Sigmoid colon (tissue), 4 donors: ENCODE results near the gene CHADL.

Experiments used
- EP300 ChIP-seq, 4 donors: sonication (generic); formaldehyde crosslinking; IDR thresholded peaks; one replicate each; pipeline ENCODE4 v1.6.1; 2017; ENCODE audit warnings: antibody characterized with exemption in 4 of 4
- POLR2AphosphoS5 ChIP-seq, 4 donors: sonication (generic); formaldehyde crosslinking; IDR thresholded peaks; one replicate each; pipeline ENCODE4 v1.6.1; 2017; ENCODE audit warnings: antibody characterized with exemption in 4 of 4
- TF ChIP-seq, protein P1 (sequence below), 4 experiments: fragments of 450-650 bp in 3 of 4; fragments of 200-600 bp in 1 of 4; IDR thresholded peaks; one replicate each; pipeline ENCODE4 v1.5.1; 2016 to 2019; ENCODE audit warnings: antibody characterized with exemption in 4 of 4, mild to moderate bottlenecking in 3 of 4, moderate library complexity in 2 of 4

DNA sequence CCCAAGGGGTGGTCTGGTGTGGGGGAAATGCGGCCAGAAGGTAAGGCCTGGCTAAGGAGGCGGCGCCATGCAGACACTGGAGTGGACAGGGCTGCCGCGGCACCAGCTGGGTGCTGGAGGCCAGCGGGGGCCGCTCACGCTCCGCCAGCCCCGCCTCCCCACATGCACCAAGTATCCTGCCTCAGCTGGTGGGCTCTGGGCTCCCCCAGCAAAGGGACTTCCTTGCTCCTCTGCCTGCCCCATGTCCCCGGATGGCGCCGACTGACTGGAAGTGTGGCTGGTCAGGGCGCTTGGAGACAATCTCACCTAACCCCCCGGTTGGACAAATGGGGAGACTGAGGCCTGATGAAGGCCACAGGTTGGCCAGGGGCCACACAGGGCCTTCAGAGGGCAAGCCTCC lies 7.6 kb upstream of the CHADL start:
- TF ChIP-seq, protein P1, sequence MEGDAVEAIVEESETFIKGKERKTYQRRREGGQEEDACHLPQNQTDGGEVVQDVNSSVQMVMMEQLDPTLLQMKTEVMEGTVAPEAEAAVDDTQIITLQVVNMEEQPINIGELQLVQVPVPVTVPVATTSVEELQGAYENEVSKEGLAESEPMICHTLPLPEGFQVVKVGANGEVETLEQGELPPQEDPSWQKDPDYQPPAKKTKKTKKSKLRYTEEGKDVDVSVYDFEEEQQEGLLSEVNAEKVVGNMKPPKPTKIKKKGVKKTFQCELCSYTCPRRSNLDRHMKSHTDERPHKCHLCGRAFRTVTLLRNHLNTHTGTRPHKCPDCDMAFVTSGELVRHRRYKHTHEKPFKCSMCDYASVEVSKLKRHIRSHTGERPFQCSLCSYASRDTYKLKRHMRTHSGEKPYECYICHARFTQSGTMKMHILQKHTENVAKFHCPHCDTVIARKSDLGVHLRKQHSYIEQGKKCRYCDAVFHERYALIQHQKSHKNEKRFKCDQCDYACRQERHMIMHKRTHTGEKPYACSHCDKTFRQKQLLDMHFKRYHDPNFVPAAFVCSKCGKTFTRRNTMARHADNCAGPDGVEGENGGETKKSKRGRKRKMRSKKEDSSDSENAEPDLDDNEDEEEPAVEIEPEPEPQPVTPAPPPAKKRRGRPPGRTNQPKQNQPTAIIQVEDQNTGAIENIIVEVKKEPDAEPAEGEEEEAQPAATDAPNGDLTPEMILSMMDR (IDR thresholded peaks at IDR 0.05), result no peak
- TF ChIP-seq EP300 (IDR thresholded peaks at IDR 0.05) (no peak), POLR2AphosphoS5 (IDR thresholded peaks at IDR 0.05) (no peak)
